ENCODE results near the gene SCGB1A1.
"Not testable (repeated sequence)": the region's sequence is repeated elsewhere in the genome, so short reads cannot be mapped to it uniquely, and the experiment has no call there.

SCGB1A1 gene

GRCh38 chr11:62449912-62450311, 31.1 kb downstream of the SCGB1A1 start:
- DNase-seq (ENCODE audit: low spot score), result not testable (repeated sequence)

- no peak for DNase-seq (ENCODE audit: low spot score)
Measured at GRCh38 chr11:62450543-62451240, 31.9 kb downstream of the SCGB1A1 start.

- no peak for DNase-seq (ENCODE audit: low spot score)
Measured at GRCh38 chr11:62451241-62451621, 32.4 kb downstream of the SCGB1A1 start.

- DNase-seq (ENCODE audit: low spot score), result no peak
Measured at GRCh38 chr11:62452261-62452660, 33.4 kb downstream of the SCGB1A1 start.

GRCh38 chr11:62452839-62453468, 34.1 kb downstream of the SCGB1A1 start:
- no peak for DNase-seq (ENCODE audit: low spot score)

GRCh38 chr11:62456630-62457029, 37.8 kb downstream of the SCGB1A1 start:
- DNase-seq (ENCODE audit: low spot score), result no peak

- DNase-seq (ENCODE audit: low spot score), result no peak
Measured at GRCh38 chr11:62457478-62457877, 38.6 kb downstream of the SCGB1A1 start.

GRCh38 chr11:62458212-62459002, 39.6 kb downstream of the SCGB1A1 start:
- no peak for DNase-seq (ENCODE audit: low spot score)

- no peak for DNase-seq (ENCODE audit: low spot score)
Measured at GRCh38 chr11:62459080-62459479, 40.2 kb downstream of the SCGB1A1 start.

GRCh38 chr11:62461740-62462507, 43.1 kb downstream of the SCGB1A1 start:
- DNase-seq (ENCODE audit: low spot score), result no peak

GRCh38 chr11:62462508-62462892, 43.7 kb downstream of the SCGB1A1 start:
- no peak for DNase-seq (ENCODE audit: low spot score)

- DNase-seq (ENCODE audit: low spot score), result no peak
Measured at GRCh38 chr11:62463121-62463542, 44.3 kb downstream of the SCGB1A1 start.

GRCh38 chr11:62464655-62465054, 45.8 kb downstream of the SCGB1A1 start:
- no peak for DNase-seq (ENCODE audit: low spot score)

- DNase-seq (ENCODE audit: low spot score), result no peak
Measured at GRCh38 chr11:62466444-62466843, 47.6 kb downstream of the SCGB1A1 start.

- no peak for DNase-seq (ENCODE audit: low spot score)
Measured at GRCh38 chr11:62468577-62468976, 49.7 kb downstream of the SCGB1A1 start.

- DNase-seq (ENCODE audit: low spot score), result no peak
Measured at GRCh38 chr11:62471603-62472002, 52.8 kb downstream of the SCGB1A1 start.

- DNase-seq (ENCODE audit: low spot score), result no peak
Measured at GRCh38 chr11:62472063-62472884, 53.4 kb downstream of the SCGB1A1 start.
